Calu3 (cell line): Measurements from ENCODE around the gene PYCR2. TPM values are rescaled to one million over a fixed set of nuclear protein-coding genes. Genes with fewer than 3 reads are reported as not detected.
"Not testable (repeated sequence)": the region's sequence is repeated elsewhere in the genome, so short reads cannot be mapped to it uniquely, and the experiment has no call there.

Experiments used
- BruUV-seq: library from RNA; stranded (reverse); fragments of 400-500 nt; replicated peaks from 2 replicates; lab custom pipeline; 2021; lab: Mats Ljungman, UMichigan
- CTCF ChIA-PET: fragments of 300-600 bp; sonication (Branson Sonifier 250); formaldehyde crosslinking; loops from one replicate; lab custom pipeline; 2022; ENCODE audit warnings: antibody characterized with exemption; lab: Charles Lee
- DNase-seq: peaks from one replicate; pipeline ENCODE4 v3.0.0; 2022
- H3K27ac Mint-ChIP-seq: one replicate; pipeline ENCODE4 v1.8.0; 2022; ENCODE audit warnings: mixed read lengths; ENCODE audit not compliant: unreplicated experiment
- H3K27me3 Mint-ChIP-seq: one replicate; pipeline ENCODE4 v1.8.0; 2022; ENCODE audit warnings: mixed read lengths; ENCODE audit not compliant: unreplicated experiment
- H3K36me3 Mint-ChIP-seq: one replicate; pipeline ENCODE4 v1.8.0; 2022; ENCODE audit warnings: mild to moderate bottlenecking, moderate library complexity, mixed read lengths; ENCODE audit not compliant: insufficient read depth, unreplicated experiment
- H3K4me1 Mint-ChIP-seq: one replicate; pipeline ENCODE4 v1.8.0; 2022; ENCODE audit warnings: mild to moderate bottlenecking, low read depth, mixed read lengths; ENCODE audit not compliant: unreplicated experiment
- H3K4me3 Mint-ChIP-seq: one replicate; pipeline ENCODE4 v1.8.0; 2022; ENCODE audit warnings: mild to moderate bottlenecking, low read depth, moderate library complexity, mixed read lengths; ENCODE audit not compliant: unreplicated experiment
- H3K9me3 Mint-ChIP-seq: one replicate; pipeline ENCODE4 v1.8.0; 2022; ENCODE audit warnings: low read depth, mixed read lengths; ENCODE audit not compliant: unreplicated experiment
- intact Hi-C: fragments of 100-400 bp; cut with micrococcal nuclease; formaldehyde crosslinking; loops from one replicate; pipeline ENCODE4 v1.10.0; 2022; ENCODE audit not compliant: unreplicated experiment
- total RNA-seq: library from RNA; stranded (reverse); gene quantifications from 2 replicates; pipeline ENCODE4 v1.2.3, GENCODE V29; 2022
- TF ChIP-seq, protein P1 (sequence below): fragments of 200-600 bp; IDR thresholded peaks from one replicate; pipeline ENCODE4 v1.8.0; 2022; ENCODE audit warnings: antibody characterized with exemption; ENCODE audit not compliant: unreplicated experiment

The PYCR2 gene
- total RNA-seq, 1 experiment from 2014 or later, result 91.9 TPM

DNA sequence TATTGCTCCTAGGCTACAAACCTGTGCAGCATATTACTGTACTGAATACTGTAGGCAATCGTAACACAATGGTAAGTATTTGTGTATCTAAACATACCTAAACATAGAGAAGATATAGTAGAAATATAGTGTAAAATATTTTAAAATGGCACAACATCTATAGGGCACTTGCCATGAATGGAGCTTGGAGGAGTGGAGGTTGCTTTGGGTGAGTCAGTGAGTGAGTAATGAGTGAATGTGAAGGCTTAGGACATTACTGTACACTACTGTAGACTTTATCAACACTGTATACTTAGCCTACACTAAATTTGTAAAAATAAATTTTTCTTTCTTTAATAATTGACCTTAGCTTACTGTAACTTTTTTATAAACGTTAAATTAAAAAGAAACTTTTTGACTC is 9.0 kb upstream of the PYCR2 start:
- Mint-ChIP-seq H3K36me3 (no peaks in the 10 kb centered on the region), H3K4me1 (no peaks in the 10 kb centered on the region), H3K4me3 (no peak overlapping the region), H3K27me3 (no peaks in the 10 kb centered on the region), H3K9me3 (no peaks in the 10 kb centered on the region), H3K27ac (no peak overlapping the region)
- CTCF ChIA-PET, result interaction anchor here (0.6 to 0.8 kb wide), 2 partner anchors 34 to 289 kb away, joined by 3 to 8 read pairs; no protein-coding TSS in a partner anchor
- no peak for DNase-seq
- no TSS peak for BruUV-seq
- TF ChIP-seq, protein P1, sequence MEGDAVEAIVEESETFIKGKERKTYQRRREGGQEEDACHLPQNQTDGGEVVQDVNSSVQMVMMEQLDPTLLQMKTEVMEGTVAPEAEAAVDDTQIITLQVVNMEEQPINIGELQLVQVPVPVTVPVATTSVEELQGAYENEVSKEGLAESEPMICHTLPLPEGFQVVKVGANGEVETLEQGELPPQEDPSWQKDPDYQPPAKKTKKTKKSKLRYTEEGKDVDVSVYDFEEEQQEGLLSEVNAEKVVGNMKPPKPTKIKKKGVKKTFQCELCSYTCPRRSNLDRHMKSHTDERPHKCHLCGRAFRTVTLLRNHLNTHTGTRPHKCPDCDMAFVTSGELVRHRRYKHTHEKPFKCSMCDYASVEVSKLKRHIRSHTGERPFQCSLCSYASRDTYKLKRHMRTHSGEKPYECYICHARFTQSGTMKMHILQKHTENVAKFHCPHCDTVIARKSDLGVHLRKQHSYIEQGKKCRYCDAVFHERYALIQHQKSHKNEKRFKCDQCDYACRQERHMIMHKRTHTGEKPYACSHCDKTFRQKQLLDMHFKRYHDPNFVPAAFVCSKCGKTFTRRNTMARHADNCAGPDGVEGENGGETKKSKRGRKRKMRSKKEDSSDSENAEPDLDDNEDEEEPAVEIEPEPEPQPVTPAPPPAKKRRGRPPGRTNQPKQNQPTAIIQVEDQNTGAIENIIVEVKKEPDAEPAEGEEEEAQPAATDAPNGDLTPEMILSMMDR, result no peak
- intact Hi-C loops, result no loop called here

DNA sequence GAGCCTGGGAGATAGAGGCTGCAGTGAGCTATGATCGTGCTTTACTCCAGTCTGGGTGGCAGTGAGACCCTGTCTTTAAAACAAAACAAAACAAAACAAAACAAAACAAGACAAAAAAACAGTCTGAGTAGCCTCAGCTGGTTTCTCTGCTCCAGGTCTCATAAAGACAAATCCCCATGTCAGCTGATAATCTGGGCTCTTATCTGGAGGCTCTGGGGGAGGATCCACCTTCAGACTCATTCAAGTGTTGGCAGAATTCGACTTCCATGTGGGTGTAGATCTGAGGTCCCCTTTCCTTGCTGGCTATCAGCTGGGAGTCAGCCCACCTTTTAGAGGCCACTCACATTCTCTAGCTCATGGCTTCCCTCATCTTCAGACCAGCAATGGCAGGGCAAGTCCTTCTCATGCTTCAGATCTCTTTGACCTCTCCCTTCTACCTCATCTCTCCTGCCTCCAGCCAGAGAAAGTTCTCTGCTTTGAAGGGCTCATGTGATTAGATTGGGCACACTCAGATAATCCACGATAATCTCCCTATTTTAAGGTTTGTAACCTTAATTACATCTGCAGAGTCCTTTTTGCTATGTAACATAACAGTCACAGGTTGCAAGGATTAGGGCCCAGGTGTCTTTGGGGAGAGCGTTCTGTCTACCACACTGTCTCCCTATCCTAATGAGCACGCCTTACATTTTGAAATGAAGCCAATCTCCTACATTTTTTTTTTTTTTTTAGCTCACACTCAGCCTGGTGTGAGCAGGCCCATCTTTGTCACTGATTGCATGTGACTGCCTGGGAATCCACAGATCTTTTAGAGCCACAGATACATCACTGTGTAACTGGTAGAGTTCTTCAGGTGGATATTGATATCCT is 7.5 kb upstream of the PYCR2 start:
- Mint-ChIP-seq H3K27ac (no peak overlapping the region), H3K9me3 (no peaks in the 10 kb centered on the region)

DNA sequence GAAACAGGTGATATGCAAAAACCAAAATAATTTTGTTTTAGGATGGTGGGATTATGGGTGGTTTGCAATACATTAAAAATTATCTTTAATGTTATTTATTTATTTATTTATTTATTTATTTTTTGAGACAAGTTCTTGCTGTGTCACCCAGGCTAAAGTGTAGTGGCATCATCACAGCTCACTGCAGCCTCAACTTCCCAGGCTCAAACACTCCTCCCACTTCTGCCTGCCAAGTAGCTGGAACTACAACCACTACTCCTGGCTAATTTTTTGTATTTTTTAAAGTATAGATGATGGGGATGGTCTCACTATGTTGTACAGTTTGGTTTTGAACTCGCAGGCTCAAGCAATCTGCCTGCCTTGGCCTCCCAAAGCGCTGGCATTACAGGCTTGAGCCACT is 6.5 kb upstream of the PYCR2 start:
- intact Hi-C loops, result no loop called here
- CTCF ChIA-PET, result interaction anchor here (0.6 kb wide), 1 partner anchor 65 kb away, joined by 3 read pairs; no protein-coding TSS in a partner anchor
- no peaks in the 10 kb centered on the region for H3K27me3 Mint-ChIP-seq

More for the DNA sequence above, 7.5 kb upstream of the PYCR2 start:
- TF ChIP-seq, protein P1, result no peak
- intact Hi-C loops, result no loop called here
- CTCF ChIA-PET, result interaction anchor here (0.6 kb wide), 1 partner anchor 451 kb away, joined by 3 read pairs; no protein-coding TSS in a partner anchor
- Mint-ChIP-seq H3K27me3 (no peaks in the 10 kb centered on the region), H3K4me3 (no peak overlapping the region), H3K36me3 (no peaks in the 10 kb centered on the region), H3K4me1 (no peaks in the 10 kb centered on the region)
- no TSS peak for BruUV-seq
- DNase-seq, result no peak

DNA sequence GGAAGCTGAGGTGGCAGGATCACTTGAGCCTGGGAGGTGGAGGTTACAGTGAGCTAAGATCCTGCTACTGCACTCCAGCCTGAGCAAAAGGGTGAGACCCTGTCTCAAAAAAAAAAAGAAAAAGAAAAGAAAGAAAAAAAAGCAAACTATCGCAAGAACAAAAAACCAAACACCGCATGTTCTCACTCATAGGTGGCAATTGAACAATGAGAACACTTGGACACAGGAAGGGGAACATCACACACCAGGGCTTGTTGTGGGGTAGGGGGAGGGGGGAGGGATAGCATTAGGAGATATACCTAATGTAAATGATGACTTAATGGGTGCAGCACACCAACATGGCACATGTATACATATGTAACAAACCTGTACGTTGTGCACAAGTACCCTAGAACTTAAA is 5.4 kb upstream of the PYCR2 start:
- DNase-seq, H3K27me3 Mint-ChIP-seq, H3K27ac Mint-ChIP-seq, H3K4me3 Mint-ChIP-seq, H3K9me3 Mint-ChIP-seq, H3K36me3 Mint-ChIP-seq, intact Hi-C loops, BruUV-seq, H3K4me1 Mint-ChIP-seq: not testable (repeated sequence)
- CTCF ChIA-PET, result interaction anchor here (0.6 to 0.7 kb wide), 3 partner anchors 52 to 437 kb away, joined by 4 read pairs; no protein-coding TSS in a partner anchor

More for the DNA sequence above, 6.5 kb upstream of the PYCR2 start:
- H3K27ac Mint-ChIP-seq, result no peak overlapping the region
- H3K36me3 Mint-ChIP-seq, result no peaks in the 10 kb centered on the region
- TF ChIP-seq, protein P1, result no peak
- no peak overlapping the region for H3K4me3 Mint-ChIP-seq
- H3K9me3 Mint-ChIP-seq, result no peaks in the 10 kb centered on the region
- no peaks in the 10 kb centered on the region for H3K4me1 Mint-ChIP-seq
- no peak for DNase-seq
- BruUV-seq, result no TSS peak
